ENCODE measurements around the gene DNALI1. TPM values are rescaled to one million over a fixed set of nuclear protein-coding genes. Genes with fewer than 3 reads are reported as not detected.
A peak's percentile ranks its signal among the peaks of the same experiment; 100 is the strongest.
"Not testable (repeated sequence)": the region's sequence is repeated elsewhere in the genome, so short reads cannot be mapped to it uniquely, and the experiment has no call there.

The DNALI1 gene
- total RNA-seq, 1 experiment from 2014 or later, result 0.36 TPM

DNA sequence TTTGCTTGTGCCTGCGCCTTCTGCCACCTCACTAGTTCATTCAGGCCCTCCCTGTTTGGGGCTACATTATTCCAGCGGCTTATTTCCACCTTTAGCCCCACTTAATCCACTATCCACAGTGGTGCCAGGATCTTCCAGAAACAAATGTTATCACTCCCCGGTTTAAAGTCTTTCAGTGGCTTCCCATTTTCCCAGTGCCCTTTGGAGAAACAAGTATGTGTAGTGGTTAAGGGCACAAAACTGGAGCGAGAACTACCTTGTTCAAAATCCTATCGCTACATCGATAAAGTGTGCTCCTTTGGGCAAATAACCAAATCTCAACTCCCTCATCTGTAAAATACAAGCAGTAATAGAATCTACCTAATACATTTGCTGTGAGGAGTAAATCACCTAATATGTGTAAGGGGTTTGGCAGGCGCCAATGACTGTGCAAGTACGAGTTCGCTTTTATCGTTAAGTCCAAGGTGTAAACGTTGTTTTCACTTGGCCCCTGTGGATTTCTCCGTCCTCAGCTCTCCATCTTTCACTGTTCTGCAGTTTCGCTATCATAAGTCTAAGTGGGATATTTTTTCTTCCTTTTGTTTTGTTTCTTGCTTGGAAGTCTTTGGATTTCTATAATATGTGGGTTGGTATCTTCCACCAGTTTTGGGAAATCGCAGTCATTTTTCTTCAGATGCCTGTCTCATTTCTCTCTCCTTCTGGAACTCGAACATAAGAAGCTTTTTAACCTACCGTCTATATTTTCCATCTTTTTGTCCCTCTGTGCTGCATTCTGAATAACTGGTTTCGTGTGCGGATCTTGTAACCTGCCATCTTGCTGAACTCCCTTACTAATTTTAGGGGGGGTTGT is 41.3 kb upstream of the DNALI1 start:
- intact Hi-C loops (cut with micrococcal nuclease; ENCODE audit: unreplicated experiment), result no loop called here
- in situ Hi-C loops (cut with HindIII; ENCODE audit: low pct_unique_long_range_greater_than_20kb, low sequenced_read_pairs), result no loop called here
- Histone ChIP-seq H3K27me3 (ENCODE audit: control insufficient read depth, insufficient read depth, low read length) (no peaks in the 10 kb centered on the region), H3K36me3 (ENCODE audit: control insufficient read depth, insufficient read depth, low read length) (peaks cover 3% of the 10 kb centered on the region), H3K4me1 (ENCODE audit: control insufficient read depth, insufficient read depth, low read length) (peaks cover 13% of the 10 kb centered on the region), H3K9me3 (ENCODE audit: control insufficient read depth, insufficient read depth, low read depth, low read length) (no peaks in the 10 kb centered on the region), H3K4me3 (ENCODE audit: low read depth in 2 of 2, low read length in 2 of 2) (peak overlapping the region; percentile 83 to 84), H3K27ac (ENCODE audit: low read length) (peak overlapping the region; percentile 98)
- ChIA-PET POLR2A (interaction anchor here (0.6 kb wide), 1 partner anchor 73 kb away, joined by 3 read pairs; no protein-coding TSS in a partner anchor), CTCF (interaction anchor here (0.5 to 1.6 kb wide), 3 partner anchors 20 to 56 kb away, joined by 3 to 11 read pairs (median 7); no protein-coding TSS in a partner anchor)
- no peak for ATAC-seq
- BruUV-seq (replicated peaks), result TSS peak; percentile 96
- TF ChIP-seq POLR2AphosphoS5 (IDR thresholded peaks at IDR 0.05; ENCODE audit: low read depth, low read length), result no peak
- TF ChIP-seq CTCF (IDR thresholded peaks at IDR 0.05), result no peak
- no peak for DNase-seq (ENCODE audit: low read depth, low spot score)

GRCh38 chr1:37517569-37517968 is 39.2 kb upstream of the DNALI1 start:
- no peaks in the 10 kb centered on the region for H3K9me3 ChIP-seq (ENCODE audit: control insufficient read depth, insufficient read depth, low read depth, low read length)
- BruUV-seq (replicated peaks), result no TSS peak
- H3K27ac ChIP-seq (ENCODE audit: low read length), result no peak overlapping the region
- intact Hi-C loops (cut with micrococcal nuclease; ENCODE audit: unreplicated experiment) (no loop called here), in situ Hi-C loops (cut with HindIII; ENCODE audit: low pct_unique_long_range_greater_than_20kb, low sequenced_read_pairs) (no loop called here)
- peaks cover 13% of the 10 kb centered on the region for H3K4me1 ChIP-seq (ENCODE audit: control insufficient read depth, insufficient read depth, low read length)
- TF ChIP-seq CTCF (IDR thresholded peaks at IDR 0.05) (no peak), REST (IDR thresholded peaks at IDR 0.05; ENCODE audit: insufficient read depth in 1 of 2, low read depth in 2 of 2, low read length in 1 of 2) (no peak), SIN3A (IDR thresholded peaks at IDR 0.05; ENCODE audit: borderline replicate concordance, insufficient read depth, low read depth, low read length) (no peak)
- no peak for DNase-seq (ENCODE audit: low read depth, low spot score)
- ChIA-PET POLR2A (no interaction called here), CTCF (no interaction called here)
- no peaks in the 10 kb centered on the region; the same call in 1 of the 2 replicates for H3K36me3 ChIP-seq (ENCODE audit: control insufficient read depth, insufficient read depth, low read length)
- H3K4me3 ChIP-seq (ENCODE audit: low read depth in 2 of 2, low read length in 2 of 2), result no peak overlapping the region
- ATAC-seq, result no peak
- no peaks in the 10 kb centered on the region for H3K27me3 ChIP-seq (ENCODE audit: control insufficient read depth, insufficient read depth, low read length)

- H3K36me3 ChIP-seq (ENCODE audit: control insufficient read depth, insufficient read depth, low read length); POLR2A ChIA-PET; DNase-seq (ENCODE audit: low read depth, low spot score); BruUV-seq (replicated peaks); intact Hi-C loops (cut with micrococcal nuclease; ENCODE audit: unreplicated experiment); in situ Hi-C loops (cut with HindIII; ENCODE audit: low pct_unique_long_range_greater_than_20kb, low sequenced_read_pairs); CTCF ChIA-PET; H3K27me3 ChIP-seq (ENCODE audit: control insufficient read depth, insufficient read depth, low read length); ATAC-seq; H3K9me3 ChIP-seq (ENCODE audit: control insufficient read depth, insufficient read depth, low read depth, low read length); H3K4me3 ChIP-seq (ENCODE audit: low read depth in 2 of 2, low read length in 2 of 2); H3K27ac ChIP-seq (ENCODE audit: low read length): not testable (repeated sequence)
- peaks cover 11% of the 10 kb centered on the region for H3K4me1 ChIP-seq (ENCODE audit: control insufficient read depth, insufficient read depth, low read length)
Measured at GRCh38 chr1:37518241-37518640, 38.5 kb upstream of the DNALI1 start.

- H3K4me1 ChIP-seq (ENCODE audit: control insufficient read depth, insufficient read depth, low read length); CTCF ChIA-PET; H3K36me3 ChIP-seq (ENCODE audit: control insufficient read depth, insufficient read depth, low read length); H3K4me3 ChIP-seq (ENCODE audit: low read depth in 2 of 2, low read length in 2 of 2); in situ Hi-C loops (cut with HindIII; ENCODE audit: low pct_unique_long_range_greater_than_20kb, low sequenced_read_pairs); DNase-seq (ENCODE audit: low read depth, low spot score); intact Hi-C loops (cut with micrococcal nuclease; ENCODE audit: unreplicated experiment); H3K27me3 ChIP-seq (ENCODE audit: control insufficient read depth, insufficient read depth, low read length); ATAC-seq; H3K27ac ChIP-seq (ENCODE audit: low read length); BruUV-seq (replicated peaks); H3K9me3 ChIP-seq (ENCODE audit: control insufficient read depth, insufficient read depth, low read depth, low read length): not testable (repeated sequence)
- POLR2A ChIA-PET, result interaction anchor here (0.8 kb wide), 1 partner anchor 15 kb away, joined by 3 read pairs; no protein-coding TSS in a partner anchor
Measured at GRCh38 chr1:37518929-37519328, 37.8 kb upstream of the DNALI1 start.

Measured in Panc1 (cell line).